Right kidney (tissue), 1 donor: ENCODE results near the gene SLC13A4.
"Not testable (repeated sequence)": the region's sequence is repeated elsewhere in the genome, so short reads cannot be mapped to it uniquely, and the experiment has no call there.

Experiments
- DNase-seq: peaks from one replicate; pipeline ENCODE4 v3.0.0-alpha.2; 2016

Gene SLC13A4

DNA sequence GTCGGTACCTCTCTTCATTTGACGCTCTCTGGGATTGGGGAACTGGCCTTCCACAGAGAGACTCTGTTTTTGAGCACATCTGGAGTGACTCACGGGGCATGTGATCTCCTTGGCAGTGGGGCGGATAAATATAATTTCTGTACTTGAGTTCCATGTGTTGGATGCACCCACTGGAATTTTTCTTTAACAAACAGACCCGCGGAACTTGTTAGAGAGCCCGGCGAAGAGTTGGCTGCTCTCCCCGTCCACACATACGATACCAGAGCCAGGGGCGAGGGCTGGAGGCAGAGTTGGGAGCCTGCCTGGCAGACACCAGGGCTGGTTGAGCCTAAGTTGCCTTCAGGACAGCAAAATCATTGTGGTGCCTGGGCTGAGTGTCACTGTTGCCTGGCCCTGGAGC is 20.8 kb upstream of the SLC13A4 start, which contains the start of gene FAM180A:
TSS of gene FAM180A (minus strand) at position 44 of the 400 bp plus-strand sequence. CDS start 233 bp downstream, outside the sequence.
- no peak for DNase-seq

DNA sequence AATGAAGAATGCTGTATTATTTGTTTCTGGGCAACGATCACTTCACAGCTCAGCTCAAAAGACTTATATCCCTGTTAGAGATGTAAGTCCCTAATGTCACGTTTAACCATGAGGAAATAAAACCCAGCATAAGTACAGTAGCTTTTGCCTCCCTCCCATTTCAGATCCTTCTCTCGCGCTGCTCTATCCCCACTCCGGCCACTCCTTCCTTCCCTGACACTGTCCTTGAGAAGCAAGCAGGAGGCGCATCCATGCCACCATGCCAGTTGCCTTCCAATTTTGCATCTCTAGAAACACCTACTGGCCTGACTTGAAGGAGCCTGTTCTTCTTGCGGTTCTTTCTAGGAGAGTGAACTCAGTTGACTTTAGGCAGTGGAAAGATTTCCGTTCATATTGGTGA is 19.4 kb upstream of the SLC13A4 start:
- no peak for DNase-seq

DNA sequence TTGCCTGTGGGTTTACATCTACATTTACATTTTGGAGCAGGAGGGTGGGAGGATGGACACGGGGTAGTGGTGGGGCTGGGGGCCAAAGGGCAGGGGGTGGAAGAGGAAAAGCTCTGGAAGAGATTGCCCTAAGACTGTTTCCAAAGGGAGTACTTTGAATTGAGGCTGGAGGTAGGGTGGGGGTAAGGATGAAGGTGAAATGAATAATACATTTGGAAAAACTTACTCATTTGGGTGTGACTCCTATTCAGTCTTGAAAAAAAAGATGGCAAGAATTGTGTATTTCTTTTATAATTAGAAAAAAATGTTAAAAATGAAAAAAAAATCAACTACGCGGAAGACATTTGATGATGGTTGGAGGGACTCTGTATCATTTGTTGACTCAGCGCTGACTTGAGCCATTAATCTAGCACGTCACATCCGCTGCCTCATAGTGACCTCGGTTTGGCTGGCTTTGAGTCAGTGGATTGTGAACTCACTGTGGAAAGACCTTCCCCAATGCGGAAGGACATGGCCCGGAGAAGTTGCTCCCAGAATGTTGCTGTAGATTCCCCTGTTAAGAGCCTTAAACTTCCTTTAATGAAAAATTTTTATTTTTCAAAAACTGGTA is 17.8 kb upstream of the SLC13A4 start:
- no peak for DNase-seq

DNA sequence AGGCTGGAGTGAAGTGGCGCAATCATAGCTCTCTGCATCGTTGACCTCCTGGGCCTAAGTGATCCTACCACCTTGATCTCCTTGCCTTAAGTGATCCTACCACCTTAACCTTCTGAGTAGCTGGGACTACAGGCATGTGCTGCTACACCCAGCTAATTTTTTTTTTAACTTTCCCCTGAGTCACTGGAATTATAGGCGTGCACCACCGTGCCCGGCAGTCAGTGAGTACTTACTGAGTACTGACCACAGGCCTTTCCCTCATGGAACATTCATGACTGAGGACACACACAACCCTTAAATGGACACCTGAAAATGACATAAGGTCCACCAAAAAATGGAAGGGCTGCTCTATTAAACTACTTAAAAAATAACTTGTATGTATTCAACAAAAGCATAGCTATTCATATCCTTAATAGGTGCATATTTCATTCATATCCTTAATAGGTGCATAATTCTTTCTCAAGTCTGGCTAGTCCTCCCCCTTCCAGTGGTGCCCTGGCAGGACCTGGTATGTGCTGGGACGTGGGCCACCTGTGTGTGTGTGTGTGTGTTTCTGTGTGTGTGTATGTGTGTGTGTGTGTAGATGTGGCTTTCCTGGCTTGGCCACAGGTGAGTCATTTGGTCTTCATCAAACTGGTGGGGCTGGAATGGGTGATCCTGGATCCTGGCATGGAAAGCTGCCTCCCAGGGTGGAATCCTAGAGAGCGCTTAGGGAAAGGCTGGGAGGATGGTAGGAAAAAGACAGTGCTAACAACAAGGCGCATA is 17.1 kb upstream of the SLC13A4 start:
- DNase-seq, result no peak

DNA sequence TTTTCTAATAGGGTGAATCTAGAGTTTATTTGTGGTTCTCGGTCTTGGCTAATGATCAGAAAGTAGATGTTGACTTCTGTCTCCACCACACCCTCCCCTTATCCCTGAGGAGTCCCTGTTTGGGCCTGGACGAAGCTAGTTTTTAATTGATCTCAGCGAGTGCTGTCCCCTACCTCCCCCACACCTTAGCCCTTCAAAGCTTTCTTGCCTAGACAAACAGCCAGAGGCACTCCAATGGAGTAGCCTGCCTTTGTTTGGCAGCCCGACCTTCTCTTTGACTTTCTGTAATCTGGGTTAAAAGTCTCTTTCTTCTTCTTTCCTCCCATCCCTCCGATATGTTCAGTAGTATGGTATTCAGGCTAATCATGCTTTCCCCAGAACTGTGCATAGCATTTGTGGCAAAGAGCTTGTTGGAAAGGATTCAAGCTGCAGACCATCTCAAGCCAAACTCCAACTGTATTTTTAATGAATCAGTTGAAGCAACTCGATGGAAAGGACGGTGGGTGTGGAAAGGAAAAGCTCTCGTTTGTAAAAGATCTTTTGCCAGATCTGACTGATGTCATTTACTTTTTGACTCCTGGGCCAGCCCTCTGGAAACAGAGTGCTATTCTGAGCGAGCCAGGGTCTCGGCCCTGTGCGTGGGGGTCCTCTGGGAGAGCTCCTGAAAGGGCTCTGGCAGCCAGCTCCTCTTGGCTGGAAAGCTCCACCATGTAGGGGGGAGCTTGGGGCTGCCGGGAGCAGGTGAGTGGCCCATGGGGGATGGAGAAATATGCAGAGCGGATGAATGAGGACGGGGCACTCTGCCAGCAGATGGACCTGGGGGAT is 16.1 kb upstream of the SLC13A4 start:
- no peak for DNase-seq

DNA sequence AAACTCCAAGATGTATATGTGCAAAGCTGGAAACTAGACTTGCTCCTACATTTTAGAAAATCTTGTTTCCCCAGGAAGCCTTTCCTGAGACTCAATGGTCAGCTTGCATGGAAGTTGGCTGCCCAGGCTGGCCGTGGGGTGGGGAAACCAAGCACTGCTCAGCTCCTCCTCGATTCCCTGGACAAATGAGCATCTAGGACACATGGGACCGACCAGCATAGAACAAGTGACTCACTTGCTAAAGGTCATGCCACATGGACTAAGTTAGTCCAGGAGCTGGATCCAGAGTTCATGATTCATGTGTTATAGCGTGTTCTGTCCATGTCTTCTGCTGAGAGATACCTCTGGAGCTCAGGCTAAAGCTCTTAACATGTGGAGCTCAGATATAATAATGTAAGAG is 14.4 kb upstream of the SLC13A4 start:
- no peak for DNase-seq

DNA sequence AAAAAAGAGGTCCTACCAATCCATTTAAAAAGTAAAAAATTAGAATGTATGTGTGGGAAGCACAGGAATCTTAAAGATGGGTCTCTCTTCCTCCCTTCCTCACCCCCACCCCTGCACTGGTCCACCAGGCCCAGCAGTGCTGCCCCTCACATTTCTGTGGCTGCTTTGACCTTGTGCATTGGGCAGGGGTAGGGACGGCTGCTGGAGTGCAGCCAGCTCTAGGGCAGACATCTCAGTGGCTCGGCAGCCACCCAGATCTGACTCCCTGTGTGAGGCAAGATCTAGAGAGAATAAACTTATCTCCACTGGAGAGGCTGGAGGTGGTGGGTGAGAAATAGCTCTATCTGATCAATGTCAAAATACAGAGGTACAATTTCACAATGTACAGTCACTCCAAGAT is 13.9 kb upstream of the SLC13A4 start:
- DNase-seq, result no peak

DNA sequence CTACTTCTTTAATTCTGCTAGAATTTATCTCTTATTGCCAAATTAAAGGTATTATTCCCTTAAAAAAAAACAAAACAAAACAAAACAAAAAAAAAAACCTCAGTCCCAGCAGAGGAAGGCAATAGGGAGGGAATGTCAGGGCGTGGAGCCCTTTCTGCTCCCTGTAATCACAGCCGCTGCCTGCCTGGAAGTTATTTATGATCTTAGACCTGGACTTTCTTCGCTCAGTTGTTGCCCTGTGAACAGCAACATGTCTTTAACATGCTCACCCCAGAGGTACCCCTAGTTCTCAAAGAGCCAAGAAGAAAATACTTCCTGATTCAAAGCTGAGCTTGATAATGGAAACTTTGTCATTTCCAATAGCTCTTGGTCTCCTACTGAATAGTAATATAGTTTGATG is 12.9 kb upstream of the SLC13A4 start:
- no peak for DNase-seq

DNA sequence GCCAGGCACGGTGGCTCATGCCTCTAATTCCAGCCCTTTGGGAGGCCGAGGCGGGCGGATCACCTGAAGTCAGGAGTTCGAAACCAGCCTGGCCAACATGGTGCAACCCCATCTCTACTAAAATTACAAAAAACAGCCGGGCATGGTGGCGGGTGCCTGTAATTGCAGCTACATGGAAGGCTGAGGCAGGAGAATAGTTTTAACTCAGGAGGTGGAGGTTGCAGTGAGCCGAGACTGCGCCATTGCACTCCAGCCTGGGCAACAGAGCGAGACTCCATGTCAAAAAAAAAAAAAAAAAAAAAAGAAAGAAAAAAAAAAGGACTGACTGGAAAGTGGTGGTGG is 9.3 kb upstream of the SLC13A4 start:
- not testable (repeated sequence) for DNase-seq

DNA sequence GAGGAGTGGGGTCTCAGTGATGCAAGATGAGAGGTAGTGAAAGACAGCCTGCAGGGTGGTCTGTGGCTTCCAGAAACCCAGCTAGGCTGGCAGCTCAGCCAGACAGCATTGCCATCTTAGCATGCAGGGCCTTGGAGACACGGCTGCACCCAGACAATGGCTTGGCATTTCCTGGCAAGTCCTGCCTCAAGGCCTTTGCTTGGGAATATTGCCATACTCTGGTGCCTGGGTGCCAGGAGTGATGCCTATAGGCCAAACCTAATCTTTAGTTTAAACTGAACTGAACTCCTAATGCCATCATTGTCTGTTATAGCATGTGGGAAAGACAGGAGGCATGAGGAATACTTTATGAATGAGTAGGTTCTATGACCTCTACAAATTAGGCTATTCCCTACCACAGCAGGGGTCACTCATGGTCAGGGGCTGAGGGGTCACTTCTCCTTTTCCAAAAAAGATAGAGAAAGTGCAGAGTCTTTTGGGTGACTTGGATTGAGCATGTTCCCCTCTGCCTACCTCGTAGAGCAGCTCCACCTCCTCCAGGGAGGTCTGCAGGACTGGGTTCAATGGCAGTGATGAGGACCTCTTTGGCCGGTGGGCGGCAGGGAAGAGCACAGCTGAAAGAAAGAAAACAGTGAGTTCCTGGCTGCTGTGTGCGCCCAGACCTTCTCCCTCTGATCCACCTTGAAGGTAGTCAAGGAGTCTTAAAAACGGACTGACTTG is 8.8 kb upstream of the SLC13A4 start:
- DNase-seq, result no peak

DNA sequence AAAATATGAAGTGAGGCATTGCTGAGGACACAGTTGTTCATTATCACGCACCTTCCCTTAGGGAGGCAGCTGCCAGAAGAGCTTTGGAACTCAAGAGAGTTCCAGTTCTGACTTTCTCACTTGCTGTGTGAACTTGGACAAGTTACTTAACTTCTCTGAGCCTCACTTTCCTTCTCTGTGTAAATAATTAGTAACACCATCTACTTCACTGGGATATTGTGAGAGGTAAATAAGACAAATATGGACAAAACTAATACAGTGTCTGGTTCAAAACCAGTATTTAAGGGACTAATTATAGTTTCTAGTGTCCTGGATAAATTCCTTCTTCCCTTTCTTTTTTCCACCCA is 6.3 kb upstream of the SLC13A4 start:
- no peak for DNase-seq

DNA sequence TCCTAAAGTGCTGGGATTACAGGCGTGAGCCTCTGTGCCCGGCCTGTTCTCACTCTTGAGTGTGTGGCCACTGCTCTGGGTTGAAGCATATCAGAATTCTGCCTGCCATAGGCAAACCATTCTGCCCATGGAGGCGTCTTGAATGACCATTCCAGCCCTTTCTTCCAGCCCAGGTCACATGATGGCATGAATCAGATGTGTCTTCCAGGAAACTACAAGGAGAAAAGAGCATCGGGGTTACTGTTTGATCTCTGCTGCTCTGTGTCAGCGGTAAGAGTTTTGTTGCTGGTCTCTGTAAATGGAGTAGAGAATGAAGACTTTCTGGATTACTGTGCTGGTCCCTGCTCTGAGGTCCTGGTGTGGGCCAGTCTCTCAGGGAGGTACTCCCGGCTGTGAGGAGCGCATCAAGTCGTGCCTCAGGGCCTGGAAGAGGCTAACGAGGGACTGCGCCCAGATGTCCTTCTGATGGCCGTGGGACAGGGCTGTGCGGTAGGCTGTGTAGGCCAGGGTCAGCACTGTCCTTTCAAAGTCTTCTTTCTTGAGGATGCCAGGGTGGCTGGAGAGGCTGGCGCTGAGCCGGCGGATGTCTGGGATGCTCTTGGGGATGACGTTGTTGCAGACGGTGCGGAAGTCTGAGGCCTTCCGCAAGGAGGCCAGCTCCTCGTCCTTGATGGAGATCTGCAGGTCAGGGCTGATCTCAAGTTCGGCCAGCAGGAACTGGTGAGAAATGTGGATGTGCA is 5.8 kb upstream of the SLC13A4 start:
- DNase-seq, result no peak

DNA sequence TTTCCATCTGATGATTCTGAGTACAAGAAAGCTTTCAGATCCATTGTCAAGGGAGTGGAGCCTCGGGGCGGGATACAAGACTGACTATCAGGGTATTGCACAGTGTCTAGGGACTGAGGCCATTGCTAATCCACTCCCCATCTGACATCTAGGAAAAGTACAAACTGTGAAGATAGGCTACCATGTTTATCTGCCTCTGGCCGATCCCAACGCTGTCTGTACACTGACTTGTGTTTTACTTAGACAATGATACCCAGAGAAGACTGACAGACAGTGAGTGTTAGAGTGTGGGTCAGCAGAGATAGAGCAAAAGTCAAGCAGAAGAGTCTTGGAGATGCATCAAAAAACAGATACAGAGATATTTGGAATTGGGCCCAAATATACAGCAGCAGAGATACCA is 3.1 kb upstream of the SLC13A4 start:
- no peak for DNase-seq

DNA sequence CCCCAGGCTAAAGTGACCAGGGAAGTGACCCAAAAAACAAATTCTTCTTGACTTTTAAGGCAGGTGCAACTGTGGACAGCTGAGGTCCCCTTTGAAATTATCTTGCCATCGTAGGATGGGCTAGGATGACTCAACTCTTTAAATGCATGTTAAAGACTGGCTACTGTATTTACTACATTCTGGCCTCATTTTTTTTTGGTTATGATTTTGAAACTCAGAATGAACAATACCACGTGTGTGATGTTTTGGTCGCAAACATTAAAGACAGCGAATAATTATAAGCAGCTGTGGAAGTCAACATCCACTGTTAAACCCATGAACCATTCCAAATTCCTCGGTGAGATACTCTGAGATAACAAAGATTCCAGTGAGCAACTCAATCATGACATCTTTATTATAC is 1.2 kb upstream of the SLC13A4 start:
- no peak for DNase-seq

DNA sequence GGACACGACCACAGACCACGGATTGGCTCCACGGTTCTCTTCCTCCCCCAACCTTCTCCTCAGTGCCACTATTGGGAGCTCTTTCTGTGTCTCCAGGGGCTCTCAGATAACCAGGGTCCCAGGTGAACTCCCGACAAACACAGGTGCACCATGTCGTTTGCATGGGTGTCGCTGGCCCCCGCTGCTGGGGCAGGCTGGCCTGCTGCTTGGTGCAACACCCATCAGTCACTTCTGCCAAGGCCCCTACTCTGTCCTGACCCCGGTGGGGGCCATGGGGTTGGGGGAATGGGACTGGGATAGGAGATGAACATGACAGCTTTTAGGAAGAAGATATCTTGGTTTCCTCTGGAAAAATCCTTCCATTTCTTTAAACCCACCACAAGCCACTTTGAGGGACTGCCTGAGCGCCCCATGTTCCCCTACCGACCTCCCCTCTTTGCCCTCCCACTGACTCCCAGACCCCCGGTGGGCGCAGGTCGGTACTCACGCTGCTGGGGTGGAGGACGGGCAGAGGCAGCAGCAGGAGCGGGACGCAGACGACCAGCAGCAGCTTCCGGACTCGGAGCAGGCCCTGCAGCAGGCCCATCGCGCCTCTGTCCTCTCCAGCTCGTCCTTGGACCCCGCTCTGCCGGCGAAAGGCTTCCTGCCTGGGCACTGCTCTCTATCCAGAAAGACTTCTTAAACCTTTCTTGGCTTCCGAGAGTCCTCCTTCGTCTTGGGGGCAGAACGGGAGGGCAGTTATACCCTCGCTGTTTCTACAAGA is 894 bp downstream of the SLC13A4 start:
- no peak for DNase-seq

DNA sequence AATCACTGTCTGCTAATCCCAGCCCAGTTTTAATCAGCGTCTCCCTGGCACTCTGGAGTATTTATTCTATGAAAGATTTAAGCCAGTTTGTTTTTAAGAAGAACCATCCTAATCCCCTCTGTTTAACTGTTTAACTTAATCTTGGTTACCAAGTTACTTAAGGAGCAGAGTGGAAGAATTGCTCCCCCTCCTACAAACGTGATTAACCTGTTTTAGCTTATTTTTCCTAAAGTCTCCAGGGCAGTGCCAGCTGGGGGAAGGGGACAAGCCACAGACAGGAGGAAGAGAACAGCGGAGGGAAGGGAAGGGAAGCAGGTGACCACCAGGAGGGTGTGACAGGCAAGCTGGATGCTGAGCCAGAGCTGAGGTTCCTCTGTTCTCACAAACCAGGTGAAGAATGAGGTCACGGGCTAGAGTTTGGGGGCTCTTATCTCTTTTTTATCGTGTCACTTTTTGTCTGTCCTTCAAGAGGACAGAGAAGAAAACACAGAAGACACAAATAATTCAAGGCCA is 1.7 kb downstream of the SLC13A4 start:
- DNase-seq, result no peak

DNA sequence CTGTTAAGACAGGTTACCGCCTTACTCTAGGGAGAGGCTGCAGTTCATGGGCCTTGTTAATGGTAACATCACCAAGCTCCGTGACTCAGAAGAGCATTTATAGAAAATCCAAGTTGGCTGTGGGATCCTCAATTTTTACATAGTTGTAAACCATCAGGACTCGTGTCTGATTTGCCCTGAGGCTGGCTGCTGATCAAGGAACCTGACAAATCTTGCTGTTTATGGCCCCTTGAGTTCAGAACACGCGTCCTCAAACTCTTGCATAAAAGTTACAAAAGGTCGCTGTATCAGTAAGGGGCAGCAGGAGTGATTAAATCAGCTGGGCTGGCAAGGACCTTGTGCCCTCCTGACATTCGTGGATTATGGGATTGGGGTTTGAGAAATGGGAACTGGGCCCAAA is 4.6 kb downstream of the SLC13A4 start:
- DNase-seq, result no peak

DNA sequence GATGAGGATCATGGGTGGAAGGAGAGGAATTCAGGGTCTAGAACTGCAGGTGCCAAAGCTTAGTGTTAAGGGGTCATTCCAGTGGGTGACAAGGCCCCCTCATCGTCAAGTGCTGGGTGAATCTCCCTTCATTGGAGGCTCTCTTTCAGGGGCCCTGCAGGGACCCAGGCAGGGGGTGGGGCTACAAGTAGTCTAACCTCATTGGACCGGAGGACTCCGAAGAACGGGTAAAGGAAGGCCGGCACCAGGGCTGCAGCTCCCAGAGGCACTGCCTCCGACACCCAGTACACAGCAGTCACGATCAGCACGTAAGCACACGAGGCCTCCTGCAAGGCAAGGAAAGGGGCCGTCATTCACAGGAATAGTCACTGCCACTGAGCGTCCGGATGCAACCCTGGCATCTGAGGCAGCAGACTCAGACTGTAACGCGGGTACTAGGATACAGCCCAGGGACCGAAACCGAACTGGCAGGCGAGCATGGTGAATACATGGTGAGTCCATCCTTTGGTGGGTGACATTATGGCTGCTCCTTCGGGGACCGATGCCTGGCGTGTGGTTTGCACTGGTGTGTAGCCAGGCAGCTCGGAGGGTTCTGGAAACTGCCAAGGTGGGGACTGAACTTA is 6.7 kb downstream of the SLC13A4 start:
- no peak for DNase-seq

DNA sequence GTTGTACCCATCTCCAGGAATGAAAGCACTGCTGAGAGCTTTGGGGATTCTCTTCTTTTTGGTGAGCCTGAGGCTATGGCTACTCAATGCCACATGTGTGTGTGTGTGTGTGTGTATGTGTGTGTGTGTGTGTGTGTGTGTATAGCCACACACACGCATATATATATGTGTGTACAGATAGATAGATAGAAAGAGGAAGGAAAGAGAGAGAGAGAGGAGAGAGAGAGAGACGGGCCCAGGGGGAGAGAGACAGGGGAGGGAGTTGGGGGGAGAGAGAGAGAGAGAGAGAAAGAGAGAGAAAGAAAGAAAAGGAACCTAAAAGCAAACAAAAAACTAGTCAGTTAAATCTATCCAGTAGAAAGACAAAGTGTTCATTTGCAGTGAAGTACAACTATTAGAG is 8.3 kb downstream of the SLC13A4 start:
- DNase-seq, result no peak

DNA sequence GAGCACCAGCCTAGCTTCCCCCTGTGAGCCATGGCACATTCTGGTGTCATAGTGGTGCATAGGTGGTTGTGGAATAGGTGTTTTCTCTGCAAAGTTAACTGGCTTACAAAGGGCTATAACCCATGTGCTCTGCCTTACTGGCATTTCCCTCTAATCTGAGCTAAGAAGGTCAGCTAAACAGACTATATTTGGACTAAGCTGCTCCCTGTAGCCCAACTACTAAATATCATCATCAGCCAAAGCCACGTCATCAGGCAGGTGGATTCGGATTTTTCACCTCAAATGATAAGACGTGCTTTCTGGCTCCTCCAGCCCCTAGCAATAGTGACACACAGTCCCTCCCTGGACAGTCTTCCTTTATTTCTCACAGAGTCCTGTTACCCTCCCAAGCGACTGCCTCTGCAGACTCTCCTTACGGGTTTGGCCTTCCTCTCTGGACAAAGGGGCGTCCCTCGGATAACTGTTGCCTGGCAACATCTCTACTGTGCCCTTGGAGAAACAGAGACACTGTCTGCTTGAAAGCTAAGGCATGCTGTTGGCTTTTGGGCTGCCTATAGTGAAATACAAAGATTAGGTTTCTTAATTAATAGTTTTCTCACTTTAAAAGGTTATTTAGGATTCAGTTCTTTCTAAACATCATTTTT is 9.1 kb downstream of the SLC13A4 start:
- no peak for DNase-seq
